GM18867 (cell line): ENCODE results near the gene FOLR2.

Experiments
- ATAC-seq: cut with Tn5 transposase; IDR thresholded peaks from one replicate; pipeline ENCODE4 v1.9.1; 2021; ENCODE audit warnings: mild to moderate bottlenecking, moderate library complexity; ENCODE audit not compliant: unreplicated experiment

FOLR2 gene

DNA sequence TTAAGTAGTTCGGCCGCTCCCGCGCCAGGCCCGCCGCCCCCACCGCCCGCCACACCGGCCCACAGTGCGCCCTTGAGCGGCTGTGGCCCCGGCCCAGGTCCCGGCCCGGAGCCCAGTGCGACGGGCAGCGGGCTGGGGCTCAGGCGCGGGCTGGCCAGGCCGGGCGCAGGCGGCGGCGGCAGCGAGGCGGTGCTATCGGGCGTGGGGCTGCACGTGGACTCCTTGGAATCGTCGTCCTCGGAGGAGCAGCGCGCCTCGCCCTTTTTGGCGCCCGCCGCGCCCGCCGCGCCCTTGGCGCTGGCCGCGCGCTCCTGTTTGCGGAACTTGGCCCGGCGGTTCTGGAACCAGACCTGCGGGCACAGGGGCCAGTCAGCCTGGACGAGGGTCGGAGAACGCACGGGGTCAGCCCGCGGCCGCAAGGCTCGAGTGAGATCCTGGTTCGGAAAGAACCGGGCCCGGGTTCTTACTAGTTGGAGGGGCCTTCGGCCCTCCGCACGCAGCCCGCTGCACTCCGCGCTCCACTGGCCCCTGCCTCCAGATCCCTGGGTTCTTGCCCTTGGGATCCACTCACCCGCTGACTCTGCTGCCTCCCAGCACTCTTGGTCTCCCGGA, 23.4 kb downstream of the FOLR2 start:
- no peak for ATAC-seq

- ATAC-seq: no peak
These were observed 24.1 kb downstream of the FOLR2 start for GRCh38 chr11:72240461-72241290.

GRCh38 chr11:72241291-72241781, 24.7 kb downstream of the FOLR2 start:
- no peak for ATAC-seq

GRCh38 chr11:72242141-72242540, 25.5 kb downstream of the FOLR2 start:
- ATAC-seq: no peak

DNA sequence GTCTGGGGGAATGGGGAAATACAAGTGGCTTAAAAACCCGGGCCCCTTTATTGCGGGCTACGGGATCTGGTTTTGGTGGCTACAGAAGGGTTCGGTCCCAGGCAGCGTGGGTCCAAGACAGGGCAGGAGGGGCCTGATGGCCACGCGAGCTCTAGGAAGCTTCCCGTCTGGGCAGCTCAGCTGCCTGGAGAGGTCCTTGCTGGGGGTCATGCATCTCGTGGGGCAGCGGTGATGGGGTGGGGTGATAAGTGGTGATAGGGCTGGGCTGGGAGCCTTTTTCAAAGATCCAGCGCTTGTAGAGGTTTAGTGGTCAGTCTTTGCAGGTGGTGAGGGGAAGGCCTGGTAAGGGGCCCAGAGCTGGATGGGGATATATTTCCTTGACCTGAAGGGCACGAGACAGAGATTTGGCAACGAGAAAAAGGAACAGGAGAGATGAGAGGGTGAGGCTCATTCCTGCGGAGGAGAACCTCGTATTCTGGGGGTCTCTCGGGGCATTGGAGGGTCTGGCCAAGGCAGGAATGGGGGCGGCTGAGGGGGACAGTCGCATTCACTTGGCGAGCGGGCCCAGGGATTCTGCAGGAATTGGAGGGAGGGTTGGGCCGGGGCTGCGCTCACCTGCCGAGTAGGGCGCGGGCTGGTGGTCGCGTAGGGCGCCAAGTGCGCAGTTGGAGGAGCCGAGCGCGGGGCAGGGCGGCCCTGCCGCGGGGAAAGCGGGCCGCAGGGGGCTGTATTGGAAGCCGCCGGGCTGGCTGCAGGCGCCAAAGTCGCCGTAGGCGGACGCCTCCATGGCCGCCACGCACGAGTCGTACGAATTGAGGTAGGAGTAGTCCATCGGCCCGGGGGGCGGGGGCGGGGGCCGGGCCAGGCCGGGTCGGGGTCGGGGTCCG, 26.8 kb downstream of the FOLR2 start:
- ATAC-seq: no peak

- no peak for ATAC-seq
These were observed 27.4 kb downstream of the FOLR2 start, which contains the start of gene PHOX2A for GRCh38 chr11:72244060-72244360. TSS of gene PHOX2A (minus strand) at chr11:72244176. CDS start at chr11:72244004, 172 bp downstream.

- no peak for ATAC-seq
These were observed 28.0 kb downstream of the FOLR2 start for GRCh38 chr11:72244361-72245262.

DNA sequence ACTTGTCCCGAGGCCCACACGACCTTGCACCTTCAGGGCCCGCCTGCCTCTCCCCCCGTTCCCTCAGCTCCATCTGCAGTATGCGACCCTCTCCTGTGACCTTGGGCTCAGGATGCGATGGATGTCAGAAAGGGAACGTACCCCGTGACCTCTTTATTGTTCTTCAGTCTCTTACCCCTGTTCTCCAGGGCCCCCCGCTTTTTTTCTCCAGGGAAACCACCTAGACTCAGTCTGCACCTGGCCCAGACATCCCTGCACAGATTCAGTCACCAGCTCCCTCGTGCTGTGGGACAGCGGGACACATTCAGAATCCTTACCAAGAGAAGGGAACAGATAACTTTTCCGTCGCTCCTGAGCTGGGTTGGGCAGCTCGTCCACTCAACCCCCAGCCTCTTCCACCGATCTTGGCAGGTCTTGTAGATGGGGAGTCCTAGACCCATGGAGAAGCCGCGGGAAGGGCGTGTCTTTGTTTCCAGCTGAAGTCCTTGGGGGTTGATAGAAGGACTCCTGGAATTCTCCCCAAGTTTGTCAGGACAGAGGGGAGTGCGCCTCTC, 28.7 kb downstream of the FOLR2 start:
- no peak for ATAC-seq

DNA sequence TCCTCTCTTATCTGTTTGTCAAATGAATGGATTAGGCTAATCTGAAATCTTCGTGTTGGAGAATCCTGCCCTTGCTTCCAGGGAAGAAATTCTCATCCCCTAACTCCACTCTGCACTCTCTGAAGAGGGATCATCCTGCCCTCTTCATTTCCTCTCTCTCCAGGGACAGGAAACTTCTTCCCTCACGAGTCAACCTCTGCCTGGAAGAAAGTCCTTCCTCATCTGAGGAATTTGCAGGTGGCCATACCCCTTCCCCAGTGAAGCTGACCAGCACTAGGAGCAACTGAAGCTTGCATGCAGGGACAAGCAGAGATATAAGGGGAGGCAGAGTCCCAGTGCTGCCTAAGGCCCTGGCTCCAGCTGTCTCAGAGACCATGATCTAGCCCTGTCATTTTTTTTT, 31.0 kb downstream of the FOLR2 start:
- no peak for ATAC-seq

DNA sequence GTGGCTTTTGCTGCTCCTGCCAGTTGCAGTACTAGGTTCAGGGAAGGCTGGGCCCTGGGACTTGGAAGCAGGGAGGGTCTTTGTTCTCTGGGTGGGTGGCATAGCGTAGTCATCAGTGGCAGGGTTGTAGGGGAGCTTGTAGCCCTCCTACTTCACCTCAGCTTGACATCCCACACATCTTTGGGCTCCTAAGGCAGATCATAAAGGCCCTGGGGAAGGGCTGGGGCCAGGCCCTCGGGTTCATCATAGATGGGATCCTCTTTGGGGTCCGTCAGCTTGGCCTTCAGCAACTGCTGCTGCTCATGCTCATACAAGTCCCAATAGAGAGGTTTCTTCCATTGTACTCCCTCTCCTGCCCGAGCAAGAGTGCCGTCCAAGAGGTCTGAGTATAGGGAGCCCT, 33.4 kb downstream of the FOLR2 start:
- ATAC-seq: no peak

DNA sequence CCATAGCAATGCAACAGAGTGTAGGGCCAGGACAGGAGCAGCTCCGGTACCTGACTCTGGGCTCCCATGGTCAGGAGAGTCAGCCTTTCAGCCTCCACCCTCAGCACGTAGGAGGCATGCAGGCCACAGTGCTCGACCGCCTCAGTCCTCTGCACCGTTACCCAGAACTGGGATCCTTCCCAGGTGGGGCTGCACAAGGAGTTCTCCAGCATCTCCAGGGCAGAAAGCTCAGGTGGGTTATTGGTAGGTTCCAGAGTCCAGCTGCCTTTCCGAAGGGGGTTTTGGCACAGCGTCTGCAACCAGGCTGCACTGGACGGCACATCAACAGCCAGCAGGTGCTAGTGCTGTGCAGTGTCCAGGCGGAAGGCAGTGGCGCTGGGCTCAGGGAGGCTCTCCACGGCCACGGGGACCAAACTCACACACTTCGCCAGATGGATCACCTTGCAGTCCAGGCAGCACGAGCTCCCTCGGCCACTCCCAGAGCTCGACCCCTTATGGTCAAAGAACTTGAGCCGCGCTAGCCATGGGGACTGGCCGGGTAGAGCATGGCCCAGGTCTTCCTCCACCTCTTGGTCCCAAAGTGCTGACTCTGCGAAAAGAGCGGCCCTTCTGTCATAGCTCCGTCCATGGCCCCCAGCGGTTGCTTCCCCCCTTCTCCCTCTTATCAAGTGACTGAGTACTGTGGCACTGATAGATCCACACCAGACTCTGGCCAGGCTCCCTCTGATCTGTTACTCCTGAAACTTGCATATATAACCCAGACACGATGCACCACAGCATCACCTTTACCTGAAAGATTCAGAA, 34.3 kb downstream of the FOLR2 start:
- no peak for ATAC-seq

- ATAC-seq: no peak
These were observed 35.0 kb downstream of the FOLR2 start for GRCh38 chr11:72251614-72252013.

DNA sequence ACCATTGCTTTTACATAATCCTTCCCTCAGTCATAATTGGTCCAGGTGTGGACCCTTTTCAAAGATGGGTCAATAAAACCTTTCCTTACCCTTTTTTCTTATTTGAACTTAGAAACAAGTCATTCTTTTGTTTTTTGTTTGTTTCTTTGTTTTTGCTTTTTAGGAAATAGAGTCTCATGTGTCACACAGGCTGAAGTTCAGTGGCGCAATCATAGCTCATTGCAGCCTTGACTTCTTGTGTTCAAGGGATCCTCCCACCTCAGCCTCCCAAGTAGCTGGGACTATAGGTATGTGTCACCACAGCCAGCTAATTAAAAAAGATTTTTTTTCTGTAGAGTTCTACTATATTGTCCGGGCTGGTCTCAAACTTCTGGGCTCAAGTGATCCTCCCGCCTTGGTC, 36.8 kb downstream of the FOLR2 start:
- ATAC-seq: no peak

DNA sequence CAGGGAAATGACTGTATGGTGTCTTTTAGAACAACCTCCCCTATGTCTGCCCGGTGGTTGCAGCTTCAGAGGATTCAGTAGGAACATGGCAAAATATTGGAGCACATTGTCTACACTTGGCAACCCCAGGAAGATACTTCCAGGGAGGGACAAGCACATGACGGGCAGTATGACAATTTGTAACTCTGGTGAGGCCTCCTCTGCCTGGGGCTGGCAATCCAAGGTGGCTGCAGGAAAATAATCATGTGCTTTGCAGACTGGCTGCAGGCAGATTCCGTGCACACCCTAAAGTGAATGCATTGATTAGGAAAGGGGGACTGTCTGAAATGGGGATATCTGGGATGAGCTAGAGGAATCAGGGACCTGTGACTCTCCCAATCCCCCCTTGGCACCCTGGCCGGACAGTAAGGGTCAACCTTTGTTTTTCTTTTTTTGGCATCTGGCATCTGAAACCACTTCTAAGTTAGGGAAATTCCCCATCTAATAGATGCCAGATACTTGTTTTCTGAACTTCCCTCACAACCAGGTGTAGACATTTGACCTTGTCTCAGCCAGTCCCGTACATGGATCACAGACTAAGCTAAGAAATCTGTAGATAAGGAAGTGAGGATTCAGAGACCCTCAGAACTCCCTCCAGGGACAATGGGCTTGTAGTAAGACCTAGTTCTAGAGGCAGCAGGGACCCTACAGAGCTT, 37.9 kb downstream of the FOLR2 start:
- ATAC-seq: no peak

- ATAC-seq: no peak
These were observed 41.0 kb downstream of the FOLR2 start for GRCh38 chr11:72257570-72257969.

GRCh38 chr11:72259490-72259889, 42.9 kb downstream of the FOLR2 start:
- no peak for ATAC-seq

- ATAC-seq: no peak
These were observed 44.0 kb downstream of the FOLR2 start for GRCh38 chr11:72260574-72260973.

DNA sequence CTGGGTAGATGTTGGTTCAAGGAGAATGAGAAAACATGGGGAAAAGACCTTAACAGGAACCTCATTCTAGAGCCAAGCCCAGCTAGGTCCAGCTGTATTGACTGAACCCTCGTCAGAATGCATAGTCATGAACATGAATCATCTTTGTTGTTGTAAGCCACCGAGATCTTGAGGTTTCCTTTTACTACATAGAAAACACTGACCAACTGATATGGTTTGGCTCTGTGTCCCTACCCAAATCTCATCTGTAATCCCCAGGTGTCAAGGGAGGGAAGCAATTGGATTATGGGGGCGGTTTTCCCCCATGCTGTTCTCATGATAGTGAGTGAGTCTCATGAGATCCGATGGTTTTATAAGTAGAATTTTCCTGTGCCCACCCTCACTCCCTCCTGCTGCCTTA, 46.8 kb downstream of the FOLR2 start:
- ATAC-seq: no peak

GRCh38 chr11:72265951-72266350, 49.4 kb downstream of the FOLR2 start:
- ATAC-seq: no peak
